Adrenal gland (tissue), 12 donors: ENCODE results near the gene IMMT. TPM values are rescaled to one million over a fixed set of nuclear protein-coding genes. Genes with fewer than 3 reads are reported as not detected.

ENCODE experiments used
- DNase-seq, 7 donors: peaks; one replicate each; pipeline ENCODE4 v3.0.0-alpha.2; 2019 to 2020
- H3K27ac ChIP-seq, 5 donors: fragments of 200-600 bp; sonication (generic) in 4 of 5; 1 replicate in 3 of 5; 2 replicates in 2 of 5; pipeline versions ENCODE4 v1.5.1 to v1.8.0; 2016 to 2020; ENCODE audit warnings: mild to moderate bottlenecking in 1 of 5
- H3K27me3 ChIP-seq: fragments of 200-600 bp; 2 replicates; pipeline ENCODE4 v1.8.0; 2021
- H3K36me3 ChIP-seq, 2 donors: fragments of 200-600 bp; replicated peaks in 1 of 2; 1 replicate in 1 of 2; 2 replicates in 1 of 2; pipeline versions ENCODE4 v1.5.1 to v1.8.0; 2018 to 2022
- H3K4me1 ChIP-seq, 2 donors: fragments of 200-600 bp; replicated peaks in 1 of 2; 1 replicate in 1 of 2; 2 replicates in 1 of 2; pipeline versions ENCODE4 v1.5.1 to v1.8.0; 2018 to 2021
- H3K4me3 ChIP-seq, 4 donors: fragments of 200-600 bp; sonication (generic) in 3 of 4; one replicate each; pipeline ENCODE4 v1.5.1; 2016 to 2018
- H3K9me3 ChIP-seq, 3 donors: fragments of 200-600 bp; sonication (generic) in 1 of 3; replicated peaks in 1 of 3; 1 replicate in 2 of 3; 2 replicates in 1 of 3; pipeline versions ENCODE4 v1.5.1 to v1.8.0; 2016 to 2021
- POLR2A ChIP-seq, 2 donors: fragments of 450-650 bp; IDR thresholded peaks; one replicate each; pipeline ENCODE4 v1.6.1; 2017; ENCODE audit warnings: antibody characterized with exemption in 2 of 2, mild to moderate bottlenecking in 2 of 2, moderate library complexity in 1 of 2
- WGBS, 4 donors: extraction: QIAGEN DNeasy Blood & Tissue Kit in 2 of 4; methylation state at CpG; one replicate each; pipeline versions ENCODE4 v1.1.5 to v1.1.7; 2013 to 2017; 5-methylcytosine and 5-hydroxymethylcytosine counted together
- intact Hi-C, 2 donors: fragments of 100-400 bp; cut with DNase I; formaldehyde crosslinking; loops; one replicate each; pipeline versions ENCODE4 v1.14.1 to v1.15.0; 2022 to 2023
- polyA plus RNA-seq, 3 donors: library from polyadenylated mRNA; stranded (reverse); fragments of 200-250 nt in 2 of 3; fragments of 350-450 nt in 1 of 3; fragmentation: Illumina TruSeq in 1 of 3; extraction: RNeasy Lipid Tissue Mini Kit (QIAGEN cat#74804) in 1 of 3; gene quantifications; one replicate each; pipeline ENCODE4 v1.2.3, GENCODE V29; 2013 to 2014
- total RNA-seq, 9 donors: library from RNA; depleted of rRNA in 4 of 9; stranded (reverse); fragments of >200 nt in 4 of 9; fragments of 120-200 nt in 1 of 9; fragmentation: NEBNext Ultra II Directional in 1 of 9; extraction: Animal tissue kit (Norgen Biotek cat#: 25700) in 1 of 9; gene quantifications; one replicate each; pipeline versions ENCODE4 v1.1.0 to v1.2.4, GENCODE V29; 2013 to 2023
- TF ChIP-seq, protein P1 (sequence below), 6 experiments: fragments of 450-650 bp in 4 of 6; fragments of 200-600 bp in 2 of 6; sonication (generic) in 1 of 6; IDR thresholded peaks; 1 replicate in 5 of 6; 2 replicates in 1 of 6; pipeline versions ENCODE4 v1.5.1 to v1.8.0; 2016 to 2021; ENCODE audit warnings: antibody characterized with exemption in 6 of 6, mild to moderate bottlenecking in 2 of 6, moderate library complexity in 1 of 6
- donor health status: healthy with polysubstance abuse.
- donor health status: Bipolar disorder and iron deficiency.
- donor health status: DM: yes; HTN: yes; CAD: no.
- donor health status: DM: no; HTN: no; CAD: no.
- donor health status: DM: no; HTN: no; CAD: no.
- donor health status: DM: yes; HTN: yes; CAD: no.

The IMMT gene
- total and polyA plus RNA-seq, 12 donors = 32.2 to 196 (median 130) TPM

DNA sequence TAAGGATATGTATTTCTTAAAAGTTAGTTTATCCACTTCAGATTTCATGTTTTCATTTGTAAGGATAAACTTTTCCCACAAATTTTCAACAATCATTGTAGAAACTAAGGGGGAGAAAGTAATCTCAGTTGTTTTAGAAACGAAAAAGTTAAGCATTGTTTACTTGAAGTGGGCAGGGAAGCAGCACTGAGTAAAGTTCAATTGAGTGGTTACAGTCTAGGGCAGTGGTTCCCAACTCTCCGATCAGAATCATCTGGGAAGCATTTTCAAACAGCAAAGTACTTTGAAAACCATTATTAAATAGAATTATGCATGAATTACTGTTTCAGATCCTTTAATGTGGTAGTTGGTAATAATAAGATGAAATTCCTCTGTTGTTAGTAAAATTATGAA is 16.5 kb upstream of the IMMT start:
- TF ChIP-seq, protein P1, sequence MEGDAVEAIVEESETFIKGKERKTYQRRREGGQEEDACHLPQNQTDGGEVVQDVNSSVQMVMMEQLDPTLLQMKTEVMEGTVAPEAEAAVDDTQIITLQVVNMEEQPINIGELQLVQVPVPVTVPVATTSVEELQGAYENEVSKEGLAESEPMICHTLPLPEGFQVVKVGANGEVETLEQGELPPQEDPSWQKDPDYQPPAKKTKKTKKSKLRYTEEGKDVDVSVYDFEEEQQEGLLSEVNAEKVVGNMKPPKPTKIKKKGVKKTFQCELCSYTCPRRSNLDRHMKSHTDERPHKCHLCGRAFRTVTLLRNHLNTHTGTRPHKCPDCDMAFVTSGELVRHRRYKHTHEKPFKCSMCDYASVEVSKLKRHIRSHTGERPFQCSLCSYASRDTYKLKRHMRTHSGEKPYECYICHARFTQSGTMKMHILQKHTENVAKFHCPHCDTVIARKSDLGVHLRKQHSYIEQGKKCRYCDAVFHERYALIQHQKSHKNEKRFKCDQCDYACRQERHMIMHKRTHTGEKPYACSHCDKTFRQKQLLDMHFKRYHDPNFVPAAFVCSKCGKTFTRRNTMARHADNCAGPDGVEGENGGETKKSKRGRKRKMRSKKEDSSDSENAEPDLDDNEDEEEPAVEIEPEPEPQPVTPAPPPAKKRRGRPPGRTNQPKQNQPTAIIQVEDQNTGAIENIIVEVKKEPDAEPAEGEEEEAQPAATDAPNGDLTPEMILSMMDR (IDR thresholded peaks at IDR 0.05) = no peak
- no peak for TF ChIP-seq POLR2A (IDR thresholded peaks at IDR 0.05)
- Histone ChIP-seq H3K27me3 (no peaks in the 10 kb centered on the region), H3K27ac (no peak overlapping the region), H3K9me3 (no peaks in the 10 kb centered on the region), H3K36me3 (peaks cover 0 to 59% of the 10 kb centered on the region in 2 donors), H3K4me3 (no peak overlapping the region), H3K4me1 (no peaks in the 10 kb centered on the region)
- DNase-seq = no peak
- intact Hi-C loops = no loop called here
- WGBS, 4 donors = 93 to 94% (median 93%) methylated on average over 2 of the region's 2 CpGs

DNA sequence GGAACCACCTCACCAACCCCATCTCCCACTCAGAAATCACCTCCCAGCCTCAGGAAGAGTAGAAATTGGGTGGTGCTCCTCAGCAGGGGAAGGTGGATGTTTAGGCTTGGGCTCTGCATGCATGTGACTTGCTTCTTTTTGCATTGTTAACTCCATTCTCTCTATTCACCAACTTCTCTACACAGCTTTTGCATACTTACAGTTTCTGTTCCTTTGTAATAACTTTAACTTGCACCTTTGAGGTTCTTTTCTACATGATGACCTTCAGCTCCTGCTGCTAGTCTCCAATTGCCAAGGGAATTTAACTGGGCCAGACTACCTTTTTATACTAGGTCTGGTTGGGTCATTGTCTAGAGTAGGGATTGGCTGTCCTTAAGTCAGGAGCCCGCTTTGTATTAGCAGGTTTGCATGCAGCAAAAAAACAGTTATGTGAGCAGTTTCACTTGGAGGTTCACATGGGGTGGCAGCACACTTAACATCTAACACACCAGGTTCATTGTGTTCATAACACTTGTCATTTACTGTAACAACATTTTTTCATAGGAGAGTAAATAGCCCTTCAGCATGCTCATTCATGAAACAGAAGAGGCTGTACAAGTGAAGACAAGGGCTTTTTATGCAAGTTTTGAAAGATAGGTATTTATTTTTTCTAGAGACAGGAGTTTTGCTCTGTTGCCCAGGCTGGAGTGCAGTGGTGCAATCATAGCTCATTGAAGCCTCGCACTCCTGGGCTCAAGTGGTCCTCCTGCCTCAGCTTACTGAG is 16.0 kb upstream of the IMMT start:
- no peak overlapping the region for H3K27ac ChIP-seq
- DNase-seq = no peak
- no peaks in the 10 kb centered on the region for H3K4me1 ChIP-seq
- peaks cover 0 to 65% of the 10 kb centered on the region in 2 donors for H3K36me3 ChIP-seq
- H3K4me3 ChIP-seq = no peak overlapping the region
- H3K9me3 ChIP-seq = no peaks in the 10 kb centered on the region
- TF ChIP-seq, protein P1 (IDR thresholded peaks at IDR 0.05) = no peak
- TF ChIP-seq POLR2A (IDR thresholded peaks at IDR 0.05) = no peak
- H3K27me3 ChIP-seq = no peaks in the 10 kb centered on the region
- intact Hi-C loops = no loop called here
- WGBS, 4 donors = 94 to 98% (median 95%) methylated on average over 2 of the region's 2 CpGs

DNA sequence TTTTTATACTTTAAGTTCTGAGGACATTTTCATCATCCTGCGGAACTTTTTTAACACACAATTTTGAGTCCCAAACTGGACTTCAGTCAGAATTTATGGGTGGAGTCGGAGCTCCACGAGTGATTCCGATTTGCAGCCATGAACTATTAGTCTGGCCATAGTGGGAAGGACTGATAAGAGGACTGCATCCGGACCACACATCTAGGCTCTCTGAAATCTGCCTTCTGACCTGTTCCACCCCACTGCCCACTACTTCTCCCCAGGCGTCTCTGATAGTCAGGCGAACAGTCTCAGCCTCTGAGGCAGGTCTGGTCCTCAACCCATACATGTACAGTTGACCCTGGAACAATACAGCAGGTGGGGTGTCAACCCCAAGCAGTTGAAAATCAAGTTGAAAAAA is 9.2 kb upstream of the IMMT start:
- WGBS, 4 donors = 64 to 91% (median 81%) methylated on average over 7 of the region's 7 CpGs
- intact Hi-C loops = no loop called here
- no peaks in the 10 kb centered on the region for H3K27me3 ChIP-seq
- no peak overlapping the region for H3K4me3 ChIP-seq
- H3K27ac ChIP-seq = no peak overlapping the region
- H3K4me1 ChIP-seq = peaks cover 0 to 22% of the 10 kb centered on the region in 2 donors
- peaks cover 0 to 34% of the 10 kb centered on the region in 2 donors for H3K36me3 ChIP-seq
- no peak for TF ChIP-seq POLR2A (IDR thresholded peaks at IDR 0.05)
- TF ChIP-seq, protein P1 (IDR thresholded peaks at IDR 0.05) = no peak
- H3K9me3 ChIP-seq = no peaks in the 10 kb centered on the region
- no peak for DNase-seq

- 95 to 100% (median 96%) methylated on average over 1 of the region's 1 CpG for WGBS, 4 donors
- H3K4me1 ChIP-seq = peaks cover 0 to 22% of the 10 kb centered on the region in 2 donors
Observed at GRCh38 chr2:86203614-86204013, 8.4 kb upstream of the IMMT start.

More at GRCh38 chr2:86203614-86204013, 8.4 kb upstream of the IMMT start:
- Histone ChIP-seq H3K9me3 (no peaks in the 10 kb centered on the region), H3K27me3 (no peaks in the 10 kb centered on the region), H3K27ac (no peak overlapping the region), H3K36me3 (peaks cover 0 to 25% of the 10 kb centered on the region in 2 donors), H3K4me3 (no peak overlapping the region)
- TF ChIP-seq POLR2A (IDR thresholded peaks at IDR 0.05) = no peak
- TF ChIP-seq, protein P1 (IDR thresholded peaks at IDR 0.05) = no peak
- DNase-seq = no peak
- intact Hi-C loops = no loop called here
